H1 (cell line): ENCODE measurements around the gene MCM6. TPM values are rescaled to one million over a fixed set of nuclear protein-coding genes. Genes with fewer than 3 reads are reported as not detected.

Experiments
- CTCF ChIA-PET: fragments of 300-600 bp; sonication (Branson Sonifier 250); formaldehyde crosslinking; loops from one replicate; lab custom pipeline; 2021; ENCODE audit not compliant: partially characterized antibody; lab: Charles Lee
- POLR2A ChIA-PET: fragments of 300-600 bp; sonication (Branson Sonifier 250); formaldehyde crosslinking; loops from one replicate; lab custom pipeline; 2021; ENCODE audit warnings: inconsistent platforms; ENCODE audit not compliant: partially characterized antibody; lab: Charles Lee
- DNase-seq, 2 experiments: peaks; one replicate each; pipeline versions ENCODE4 v3.0.0 to v3.0.0-alpha.2; 2010 to 2022; ENCODE audit warnings: low spot score in 2 of 2, low read depth in 1 of 2, mixed read lengths in 1 of 2
- FAIRE-seq: peaks from 2 replicates; lab custom pipeline; 2011; peaks lifted over from hg19 to GRCh38; lab: Jason Lieb, UNC
- H2AFZ ChIP-seq: 2 replicates; pipeline ENCODE4 v1.8.1; 2012; ENCODE audit warnings: low read length, inconsistent platforms
- H2AK5ac ChIP-seq: 2 replicates; pipeline ENCODE4 v1.6.1; 2013; ENCODE audit warnings: low read depth, low read length
- H2BK120ac ChIP-seq: replicated peaks from 2 replicates; pipeline ENCODE3; 2013; ENCODE audit warnings: low read depth, low read length, inconsistent platforms
- H2BK12ac ChIP-seq: 2 replicates; pipeline ENCODE4 v1.6.1; 2013; ENCODE audit warnings: low read depth, low read length
- H2BK15ac ChIP-seq: 2 replicates; pipeline ENCODE4 v1.6.1; 2013; ENCODE audit warnings: low read length
- H2BK20ac ChIP-seq: 2 replicates; pipeline ENCODE4 v1.6.1; 2013; ENCODE audit warnings: low read length
- H2BK5ac ChIP-seq: 2 replicates; pipeline ENCODE4 v1.6.1; 2013; ENCODE audit warnings: low read depth, low read length
- H3K14ac ChIP-seq: 2 replicates; pipeline ENCODE4 v1.6.1; 2013; ENCODE audit warnings: inconsistent platforms; ENCODE audit not compliant: insufficient read length
- H3K18ac ChIP-seq: 2 replicates; pipeline ENCODE4 v1.6.1; 2013; ENCODE audit warnings: low read length; ENCODE audit errors: extremely low read depth
- H3K23ac ChIP-seq: 2 replicates; pipeline ENCODE4 v1.6.1; 2013; ENCODE audit warnings: inconsistent platforms; ENCODE audit not compliant: insufficient read length
- H3K23me2 ChIP-seq: 2 replicates; pipeline ENCODE4 v1.6.1; 2013; ENCODE audit warnings: low read depth, low read length
- H3K27ac ChIP-seq: 2 replicates; pipeline ENCODE4 v1.6.1; 2011; ENCODE audit warnings: low read depth, low read length, inconsistent platforms
- H3K27me3 ChIP-seq, 4 experiments: replicated peaks in 1 of 4; 1 replicate in 1 of 4; 2 replicates in 3 of 4; pipeline versions ENCODE4 v1.6.1 to v1.8.1; 2011 to 2013; ENCODE audit warnings: low read length in 3 of 4, mild to moderate bottlenecking in 3 of 4, inconsistent platforms in 2 of 4, mixed read lengths in 2 of 4, moderate library complexity in 1 of 4; ENCODE audit not compliant: control insufficient read depth in 3 of 4, insufficient read depth in 3 of 4; ENCODE audit errors: extremely low read depth in 1 of 4
- H3K36me3 ChIP-seq, 4 experiments: 2 replicates each; pipeline versions ENCODE4 v1.6.1 to v1.8.1; 2011 to 2013; ENCODE audit warnings: mild to moderate bottlenecking in 4 of 4, low read length in 3 of 4, moderate library complexity in 2 of 4, control low read depth in 1 of 4, inconsistent platforms in 1 of 4; ENCODE audit not compliant: insufficient read depth in 4 of 4, control insufficient read depth in 2 of 4
- H3K4ac ChIP-seq: replicated peaks from 2 replicates; pipeline ENCODE3; 2013; ENCODE audit warnings: low read length, low read depth, mixed read lengths, inconsistent platforms; ENCODE audit not compliant: insufficient read length
- H3K4me1 ChIP-seq, 4 experiments: replicated peaks in 1 of 4; 1 replicate in 1 of 4; 2 replicates in 3 of 4; pipeline versions ENCODE4 v1.6.1 to v1.8.1; 2011 to 2013; ENCODE audit warnings: low read length in 3 of 4, inconsistent platforms in 2 of 4, mixed read lengths in 1 of 4; ENCODE audit not compliant: insufficient read depth in 4 of 4, control insufficient read depth in 3 of 4
- H3K4me2 ChIP-seq, 2 experiments: 2 replicates each; pipeline versions ENCODE4 v1.6.1 to v1.8.1; 2011 to 2013; ENCODE audit warnings: low read depth in 2 of 2, low read length in 2 of 2, control low read depth in 1 of 2, inconsistent platforms in 1 of 2, mild to moderate bottlenecking in 1 of 2; ENCODE audit not compliant: insufficient read depth in 1 of 2
- H3K4me3 ChIP-seq, 4 experiments: fragments of 200-600, 300-600 bp in 1 of 4; sonication (generic), shearing (Covaris generic), sonication (Bioruptor Twin) in 1 of 4; 2 replicates each; pipeline versions ENCODE4 v1.5.1 to v1.8.1; 2011 to 2016; ENCODE audit warnings: low read length in 4 of 4, low read depth in 3 of 4, control low read depth in 2 of 4, inconsistent platforms in 2 of 4, mild to moderate bottlenecking in 2 of 4, mixed read lengths in 1 of 4, moderate library complexity in 1 of 4; ENCODE audit not compliant: insufficient read depth in 2 of 4; ENCODE audit errors: extremely low read depth in 1 of 4
- H3K56ac ChIP-seq: replicated peaks from 2 replicates; pipeline ENCODE3; 2013; ENCODE audit warnings: low read depth, mild to moderate bottlenecking, mixed read lengths, low read length, inconsistent platforms; ENCODE audit not compliant: insufficient read length
- H3K79me1 ChIP-seq: 2 replicates; pipeline ENCODE4 v1.6.1; 2013; ENCODE audit warnings: low read depth, low read length, control low read depth
- H3K79me2 ChIP-seq, 2 experiments: 2 replicates each; pipeline versions ENCODE4 v1.6.1 to v1.8.1; 2012 to 2013; ENCODE audit warnings: low read length in 2 of 2, mild to moderate bottlenecking in 2 of 2, inconsistent platforms in 1 of 2; ENCODE audit not compliant: insufficient read depth in 2 of 2, control insufficient read depth in 1 of 2
- H3K9ac ChIP-seq, 4 experiments: replicated peaks in 1 of 4; 1 replicate in 1 of 4; 2 replicates in 3 of 4; pipeline versions ENCODE4 v1.6.1 to v1.8.1; 2011 to 2013; ENCODE audit warnings: low read depth in 3 of 4, low read length in 3 of 4, control low read depth in 2 of 4, mild to moderate bottlenecking in 2 of 4, moderate library complexity in 2 of 4, inconsistent platforms in 1 of 4; ENCODE audit errors: extremely low read depth in 1 of 4
- H3K9me3 ChIP-seq, 2 experiments: 2 replicates each; pipeline versions ENCODE4 v1.6.1 to v1.8.1; 2012 to 2013; ENCODE audit warnings: mild to moderate bottlenecking in 2 of 2, moderate library complexity in 2 of 2, control low read depth in 1 of 2, inconsistent platforms in 1 of 2, low read depth in 1 of 2, low read length in 1 of 2, mixed read lengths in 1 of 2; ENCODE audit not compliant: insufficient read depth in 2 of 2
- H4K20me1 ChIP-seq, 2 experiments: replicated peaks in 1 of 2; 2 replicates each; pipeline versions ENCODE3 to v1.8.1; 2011 to 2013; ENCODE audit warnings: inconsistent platforms in 2 of 2, low read length in 2 of 2, mild to moderate bottlenecking in 1 of 2; ENCODE audit not compliant: insufficient read depth in 2 of 2, control insufficient read depth in 1 of 2
- H4K5ac ChIP-seq: 2 replicates; pipeline ENCODE4 v1.6.1; 2013; ENCODE audit warnings: low read length, low read depth, mixed read lengths, inconsistent platforms; ENCODE audit not compliant: insufficient read length
- H4K8ac ChIP-seq: 2 replicates; pipeline ENCODE4 v1.8.0; 2013; ENCODE audit warnings: mild to moderate bottlenecking, moderate library complexity, low read length, inconsistent platforms; ENCODE audit not compliant: insufficient read depth; ENCODE audit errors: extremely low read depth
- H4K91ac ChIP-seq: replicated peaks from 2 replicates; pipeline ENCODE3; 2013; ENCODE audit warnings: low read length, mixed read lengths, inconsistent platforms; ENCODE audit not compliant: insufficient read length
- BACH1 ChIP-seq: IDR thresholded peaks from 2 replicates; pipeline ENCODE4 v1.6.1; 2012; ENCODE audit warnings: low read length, improper control_type of control experiment
- WGBS, 2 experiments: shearing (Covaris generic) in 1 of 2; methylation state at CpG; one replicate each; pipeline versions ENCODE4 v1.1.6 to v1.1.7; 2013 to 2015; ENCODE audit warnings: low lambda C conversion rate in 2 of 2, mixed read lengths in 2 of 2, inconsistent platforms in 1 of 2, low coverage in 1 of 2, missing lambda C conversion rate in 1 of 2; ENCODE audit not compliant: insufficient replicate concordance in 2 of 2, insufficient coverage in 1 of 2, insufficient read length in 1 of 2; ENCODE audit errors: extremely low coverage in 1 of 2, missing lambda C conversion rate in 1 of 2; 5-methylcytosine and 5-hydroxymethylcytosine counted together
- polyA plus RNA-seq, 7 experiments: library from polyadenylated mRNA; depleted of rRNA in 3 of 7; stranded (reverse) in 5 of 7; unstranded in 2 of 7; fragments of >200 nt in 5 of 7; fragments of 200-250 nt in 2 of 7; gene quantifications; 1 replicate in 5 of 7; 2 replicates in 1 of 7; 4 replicates in 1 of 7; pipeline versions ENCODE4 v1.2.1 to v1.2.3, GENCODE V29; 2011 to 2013; ENCODE audit warnings: missing spikeins in 2 of 7, mixed read lengths in 2 of 7
- total RNA-seq: library from RNA; stranded (reverse); fragmentation: NEBNext Ultra II Directional; extraction: Animal tissue kit (Norgen Biotek cat#: 25700); gene quantifications from 2 replicates; pipeline ENCODE4 v1.2.1, GENCODE V29; 2021

Gene MCM6
- total and polyA plus RNA-seq, 2 of the 8 experiments (the other 6 are each of a cell fraction or from before 2014, with no cell fraction given) = 60.2 to 134 TPM

- Histone ChIP-seq H3K14ac (no peak overlapping the region), H4K5ac (no peak overlapping the region), H2BK120ac (no peak overlapping the region), H2BK15ac (no peak overlapping the region), H3K4ac (no peak overlapping the region), H3K4me2 (no peak overlapping the region), H2BK20ac (no peak overlapping the region), H3K36me3 (no peaks in the 10 kb centered on the region), H2BK5ac (no peak overlapping the region), H3K27ac (no peak overlapping the region), H4K20me1 (no peaks in the 10 kb centered on the region), H4K8ac (no peak overlapping the region), H3K4me3 (no peak overlapping the region), H2BK12ac (0 out of 2 replicates have a peak overlapping the region, but pooled peaks have one; percentile 61), H3K23me2 (no peaks in the 10 kb centered on the region), H3K79me2 (no peaks in the 10 kb centered on the region), H3K4me1 (peaks cover 0 to 4% (median 0%) of the 10 kb centered on the region in 4 experiments; a peak in 3 of 7 replicates), H3K9ac (no peak overlapping the region), H3K27me3 (no peaks in the 10 kb centered on the region), H3K56ac (no peak overlapping the region), H2AFZ (no peak overlapping the region), H3K23ac (no peak overlapping the region), H4K91ac (no peak overlapping the region), H2AK5ac (no peak overlapping the region), H3K79me1 (no peaks in the 10 kb centered on the region), H3K9me3 (peaks cover 0 to 10% of the 10 kb centered on the region in 2 experiments; a peak in 1 of 4 replicates), H3K18ac (no peak overlapping the region)
- FAIRE-seq (no peak), DNase-seq (no peak)
- ChIA-PET CTCF (interaction anchor here (0.8 kb wide), 1 partner anchor 23 kb away, joined by 3 read pairs; no protein-coding TSS in a partner anchor), POLR2A (no interaction called here)
- WGBS, 2 experiments = 96% methylated on average over 4 of the region's 4 CpGs; no CpG with 5 or more reads in 1 of the 2 experiments
- TF ChIP-seq BACH1 = no peak
These were observed 13.9 kb upstream of the MCM6 start for GRCh38 chr2:135890149-135890548.
